SU-DHL-6 (cell line): ENCODE measurements around the gene PDLIM5.

Experiments used
- EZH2phosphoT487 ChIP-seq: fragments of 200-600 bp; sonication (generic), shearing (Covaris generic); conservative IDR thresholded peaks from 2 replicates; pipeline ENCODE4 v1.6.1; 2018; ENCODE audit warnings: mild to moderate bottlenecking, antibody characterized with exemption, low read length, moderate library complexity, mixed read lengths
- TF ChIP-seq, protein P1 (sequence below): fragments of 200-600 bp; sonication (generic); IDR thresholded peaks from one replicate; pipeline ENCODE4 v1.5.1; 2017; ENCODE audit warnings: antibody characterized with exemption, mild to moderate bottlenecking, low read length, moderate library complexity; ENCODE audit not compliant: insufficient read depth, poor library complexity, severe bottlenecking

DNA sequence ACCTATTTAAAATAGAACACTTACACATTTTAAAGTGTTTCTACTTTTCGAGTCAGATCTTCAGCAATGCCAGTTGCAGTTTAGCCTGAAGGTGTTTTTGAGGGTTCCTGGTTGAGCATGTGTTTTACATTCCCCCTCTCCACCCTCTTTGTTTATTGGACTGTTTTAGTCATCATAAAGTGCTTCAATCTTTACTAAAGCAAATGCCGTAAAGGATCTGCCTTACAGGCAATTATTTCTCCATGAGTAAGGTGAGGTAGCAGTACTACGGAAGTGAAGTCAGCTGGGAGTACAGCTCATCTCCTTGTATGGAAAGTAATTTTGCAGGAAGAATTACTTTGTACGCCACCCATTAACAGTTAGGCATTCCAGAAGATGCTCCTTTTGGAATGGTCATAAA, 36.9 kb downstream of the PDLIM5 start:
- TF ChIP-seq, protein P1, sequence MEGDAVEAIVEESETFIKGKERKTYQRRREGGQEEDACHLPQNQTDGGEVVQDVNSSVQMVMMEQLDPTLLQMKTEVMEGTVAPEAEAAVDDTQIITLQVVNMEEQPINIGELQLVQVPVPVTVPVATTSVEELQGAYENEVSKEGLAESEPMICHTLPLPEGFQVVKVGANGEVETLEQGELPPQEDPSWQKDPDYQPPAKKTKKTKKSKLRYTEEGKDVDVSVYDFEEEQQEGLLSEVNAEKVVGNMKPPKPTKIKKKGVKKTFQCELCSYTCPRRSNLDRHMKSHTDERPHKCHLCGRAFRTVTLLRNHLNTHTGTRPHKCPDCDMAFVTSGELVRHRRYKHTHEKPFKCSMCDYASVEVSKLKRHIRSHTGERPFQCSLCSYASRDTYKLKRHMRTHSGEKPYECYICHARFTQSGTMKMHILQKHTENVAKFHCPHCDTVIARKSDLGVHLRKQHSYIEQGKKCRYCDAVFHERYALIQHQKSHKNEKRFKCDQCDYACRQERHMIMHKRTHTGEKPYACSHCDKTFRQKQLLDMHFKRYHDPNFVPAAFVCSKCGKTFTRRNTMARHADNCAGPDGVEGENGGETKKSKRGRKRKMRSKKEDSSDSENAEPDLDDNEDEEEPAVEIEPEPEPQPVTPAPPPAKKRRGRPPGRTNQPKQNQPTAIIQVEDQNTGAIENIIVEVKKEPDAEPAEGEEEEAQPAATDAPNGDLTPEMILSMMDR: no peak
- TF ChIP-seq EZH2phosphoT487: no peak
